Measurements from ENCODE around the gene WFDC11.
"Not testable (repeated sequence)": the region's sequence is repeated elsewhere in the genome, so short reads cannot be mapped to it uniquely, and the experiment has no call there.

WFDC11 gene

GRCh38 chr20:45670139-45670538 lies at the start of gene WFDC11:
TSS of gene WFDC11 (minus strand) at chr20:45670239. CDS start at chr20:45650600, 19,639 bp downstream.
- no peak for TF ChIP-seq CTCF (IDR thresholded peaks at IDR 0.05; ENCODE audit: low read depth, low read length)
- peaks cover 2% of the 10 kb centered on the region for H3K9me3 ChIP-seq (ENCODE audit: severe bottlenecking)
- no peaks in the 10 kb centered on the region for H3K36me3 ChIP-seq
- no peak within 1 kb of the TSS for H3K4me3 ChIP-seq (ENCODE audit: low read depth, low read length)
- H3K27me3 ChIP-seq (ENCODE audit: insufficient read depth, low read depth, severe bottlenecking), result no peaks in the 10 kb centered on the region
- no peak within 1 kb of the TSS for H3K27ac ChIP-seq
- no peak for DNase-seq

- not testable (repeated sequence) for H3K27me3 ChIP-seq (ENCODE audit: insufficient read depth, low read depth, severe bottlenecking); H3K36me3 ChIP-seq; H3K27ac ChIP-seq; H3K9me3 ChIP-seq (ENCODE audit: severe bottlenecking); DNase-seq; H3K4me3 ChIP-seq (ENCODE audit: low read depth, low read length)
These were observed 46.2 kb upstream of the WFDC11 start for GRCh38 chr20:45716141-45716688.

- TF ChIP-seq CTCF (IDR thresholded peaks at IDR 0.05; ENCODE audit: low read depth, low read length), result no peak
- H3K9me3 ChIP-seq (ENCODE audit: severe bottlenecking), result no peaks in the 10 kb centered on the region
- H3K27me3 ChIP-seq (ENCODE audit: insufficient read depth, low read depth, severe bottlenecking), result no peaks in the 10 kb centered on the region
- DNase-seq, result peak; percentile 68
- peak within 1 kb of the TSS; percentile 31; the same call in 1 of the 2 replicates for H3K27ac ChIP-seq
- H3K4me3 ChIP-seq (ENCODE audit: low read depth, low read length), result no peak within 1 kb of the TSS; the same call in 1 of the 2 replicates
- H3K36me3 ChIP-seq, result no peaks in the 10 kb centered on the region
These were observed 35.1 kb upstream of the WFDC11 start, which contains the start of gene WFDC10B for GRCh38 chr20:45704969-45705637. TSS of gene WFDC10B (minus strand) at chr20:45705019. CDS start at chr20:45685992, 19,027 bp downstream.

- no peak for TF ChIP-seq CTCF (IDR thresholded peaks at IDR 0.05; ENCODE audit: low read depth, low read length)
- no peaks in the 10 kb centered on the region for H3K27me3 ChIP-seq (ENCODE audit: insufficient read depth, low read depth, severe bottlenecking)
- no peak within 1 kb of the TSS for H3K4me3 ChIP-seq (ENCODE audit: low read depth, low read length)
- H3K27ac ChIP-seq, result no peak within 1 kb of the TSS
- DNase-seq, result no peak
- H3K36me3 ChIP-seq, result no peaks in the 10 kb centered on the region
- H3K9me3 ChIP-seq (ENCODE audit: severe bottlenecking), result no peaks in the 10 kb centered on the region
These were observed 31.8 kb upstream of the WFDC11 start, which contains the start of gene WFDC13 for GRCh38 chr20:45701873-45702272. TSS of gene WFDC13 (plus strand) at chr20:45702038. CDS start at chr20:45702124, 86 bp downstream.

- H3K36me3 ChIP-seq, result no peaks in the 10 kb centered on the region
- TF ChIP-seq CTCF (IDR thresholded peaks at IDR 0.05; ENCODE audit: low read depth, low read length), result no peak
- no peak overlapping the region for H3K4me3 ChIP-seq (ENCODE audit: low read depth, low read length)
- no peaks in the 10 kb centered on the region for H3K9me3 ChIP-seq (ENCODE audit: severe bottlenecking)
- H3K27ac ChIP-seq, result no peak overlapping the region
- H3K27me3 ChIP-seq (ENCODE audit: insufficient read depth, low read depth, severe bottlenecking), result no peaks in the 10 kb centered on the region
- DNase-seq, result no peak
These were observed 31.1 kb upstream of the WFDC11 start for GRCh38 chr20:45701104-45701503.

GRCh38 chr20:45695496-45695895 lies 25.5 kb upstream of the WFDC11 start:
- H3K27me3 ChIP-seq (ENCODE audit: insufficient read depth, low read depth, severe bottlenecking), result no peaks in the 10 kb centered on the region
- no peak for DNase-seq
- TF ChIP-seq CTCF (IDR thresholded peaks at IDR 0.05; ENCODE audit: low read depth, low read length), result no peak

GRCh38 chr20:45693346-45693745 lies 23.3 kb upstream of the WFDC11 start:
- not testable (repeated sequence) for DNase-seq; H3K27me3 ChIP-seq (ENCODE audit: insufficient read depth, low read depth, severe bottlenecking); H3K4me3 ChIP-seq (ENCODE audit: low read depth, low read length); H3K9me3 ChIP-seq (ENCODE audit: severe bottlenecking); H3K27ac ChIP-seq; H3K36me3 ChIP-seq

More at GRCh38 chr20:45695496-45695895, 25.5 kb upstream of the WFDC11 start:
- Histone ChIP-seq H3K27ac (no peak overlapping the region), H3K36me3 (no peaks in the 10 kb centered on the region), H3K9me3 (ENCODE audit: severe bottlenecking) (no peaks in the 10 kb centered on the region), H3K4me3 (ENCODE audit: low read depth, low read length) (no peak overlapping the region)
